Esophagus muscularis mucosa (tissue), 4 donors: ENCODE results near the gene ITPKC. TPM values are rescaled to one million over a fixed set of nuclear protein-coding genes. Genes with fewer than 3 reads are reported as not detected.

Source experiments
- DNase-seq: peaks from one replicate; pipeline ENCODE4 v3.0.0-alpha.2; 2017; ENCODE audit errors: extremely low spot score
- H3K27ac ChIP-seq, 4 donors: fragments of 200-600 bp; sonication (generic); replicated peaks in 1 of 4; 1 replicate in 3 of 4; 2 replicates in 1 of 4; pipeline ENCODE4 v1.5.1; 2016 to 2019; ENCODE audit warnings: mild to moderate bottlenecking in 1 of 4
- H3K27me3 ChIP-seq, 4 donors: fragments of 200-600 bp; sonication (generic); one replicate each; pipeline versions ENCODE4 v1.5.1 to v1.6.0; 2016 to 2019
- H3K36me3 ChIP-seq, 4 donors: fragments of 200-600 bp; sonication (generic); one replicate each; pipeline ENCODE4 v1.5.1; 2016 to 2019
- H3K4me1 ChIP-seq, 4 donors: fragments of 200-600 bp; sonication (generic); one replicate each; pipeline ENCODE4 v1.5.1; 2016 to 2019
- H3K4me3 ChIP-seq, 4 donors: fragments of 200-600 bp; sonication (generic); 1 replicate in 2 of 4; 2 replicates in 2 of 4; pipeline ENCODE4 v1.5.1; 2016 to 2019; ENCODE audit warnings: mild to moderate bottlenecking in 4 of 4, moderate library complexity in 1 of 4
- H3K9me3 ChIP-seq, 4 donors: fragments of 200-600 bp; sonication (generic); 1 replicate in 3 of 4; 2 replicates in 1 of 4; pipeline ENCODE4 v1.5.1; 2016 to 2019
- CTCF ChIP-seq, 3 experiments: fragments of 200-600 bp in 2 of 3; fragments of 450-650 bp in 1 of 3; sonication (generic) in 2 of 3; IDR thresholded peaks; one replicate each; pipeline ENCODE4 v1.5.1; 2017 to 2019; ENCODE audit warnings: antibody characterized with exemption in 3 of 3, mild to moderate bottlenecking in 2 of 3, moderate library complexity in 1 of 3
- EP300 ChIP-seq: sonication (generic); formaldehyde crosslinking; IDR thresholded peaks from one replicate; pipeline ENCODE4 v1.6.1; 2017; ENCODE audit warnings: antibody characterized with exemption
- POLR2A ChIP-seq: fragments of 450-650 bp; IDR thresholded peaks from one replicate; pipeline ENCODE4 v1.6.1; 2017; ENCODE audit warnings: antibody characterized with exemption, moderate library complexity, mild to moderate bottlenecking, low read depth
- POLR2AphosphoS5 ChIP-seq, 2 donors: sonication (generic); formaldehyde crosslinking; IDR thresholded peaks; one replicate each; pipeline ENCODE4 v1.6.1; 2017; ENCODE audit warnings: antibody characterized with exemption in 2 of 2
- WGBS: methylation state at CpG from one replicate; pipeline ENCODE4 v1.1.5; 2018; 5-methylcytosine and 5-hydroxymethylcytosine counted together
- intact Hi-C: fragments of 100-400 bp; cut with DNase I; formaldehyde crosslinking; loops from one replicate; pipeline ENCODE4 v1.15.1; 2023
- total RNA-seq, 4 donors: library from RNA; depleted of rRNA; stranded (reverse); fragments of >200 nt; gene quantifications; one replicate each; pipeline versions ENCODE4 v1.1.0 to v1.2.1, GENCODE V29; 2016

ITPKC gene
- total RNA-seq, 4 donors from 2014 or later, result 28.7 to 123 (median 33.3) TPM

GRCh38 chr19:40672038-40672437, 44.9 kb upstream of the ITPKC start:
- Histone ChIP-seq H3K9me3 (no peaks in the 10 kb centered on the region), H3K27ac (no peak overlapping the region), H3K27me3 (no peaks in the 10 kb centered on the region), H3K4me3 (no peak overlapping the region), H3K36me3 (peaks cover 82 to 100% (median 98%) of the 10 kb centered on the region in 4 donors), H3K4me1 (peaks cover 0 to 4% (median 0%) of the 10 kb centered on the region in 4 donors)
- intact Hi-C loops, result no loop called here
- no peak for TF ChIP-seq EP300
- no peak for TF ChIP-seq POLR2AphosphoS5 (IDR thresholded peaks at IDR 0.05)
- no peak for TF ChIP-seq POLR2A
- no peak for TF ChIP-seq CTCF (IDR thresholded peaks at IDR 0.05)
- no peak for DNase-seq
- WGBS, result 80% methylated on average over 2 of the region's 2 CpGs

GRCh38 chr19:40672573-40673299, 44.2 kb upstream of the ITPKC start:
- no peak overlapping the region for H3K4me3 ChIP-seq
- peaks cover 0 to 4% (median 0%) of the 10 kb centered on the region in 4 donors for H3K4me1 ChIP-seq
- no peak overlapping the region for H3K27ac ChIP-seq
- TF ChIP-seq POLR2AphosphoS5 (IDR thresholded peaks at IDR 0.05) (no peak), CTCF (IDR thresholded peaks at IDR 0.05) (no peak)
- H3K36me3 ChIP-seq, result peaks cover 81 to 100% (median 98%) of the 10 kb centered on the region in 4 donors
- DNase-seq, result no peak
- H3K9me3 ChIP-seq, result no peaks in the 10 kb centered on the region
- no peaks in the 10 kb centered on the region for H3K27me3 ChIP-seq
- intact Hi-C loops, result no loop called here
- 93% methylated on average over 7 of the region's 7 CpGs for WGBS

GRCh38 chr19:40673397-40673796, 43.5 kb upstream of the ITPKC start:
- no peak for DNase-seq
- 90% methylated on average over 2 of the region's 11 CpGs for WGBS
- Histone ChIP-seq H3K9me3 (no peaks in the 10 kb centered on the region), H3K27ac (no peak overlapping the region), H3K4me1 (peaks cover 0 to 4% (median 0%) of the 10 kb centered on the region in 4 donors), H3K4me3 (no peak overlapping the region), H3K27me3 (no peaks in the 10 kb centered on the region), H3K36me3 (peaks cover 78 to 100% (median 98%) of the 10 kb centered on the region in 4 donors)
- TF ChIP-seq EP300, result no peak
- intact Hi-C loops, result no loop called here

- Histone ChIP-seq H3K9me3 (no peaks in the 10 kb centered on the region), H3K4me1 (peaks cover 0 to 4% (median 0%) of the 10 kb centered on the region in 4 donors), H3K27ac (no peak overlapping the region), H3K36me3 (peaks cover 81 to 100% (median 98%) of the 10 kb centered on the region in 4 donors), H3K4me3 (no peak overlapping the region), H3K27me3 (no peaks in the 10 kb centered on the region)
- intact Hi-C loops, result no loop called here
- TF ChIP-seq CTCF (IDR thresholded peaks at IDR 0.05) (no peak), POLR2AphosphoS5 (IDR thresholded peaks at IDR 0.05) (no peak), POLR2A (no peak), EP300 (no peak)
- DNase-seq, result no peak
- 76% methylated on average over 2 of the region's 3 CpGs for WGBS
Measured at GRCh38 chr19:40674291-40674690, 42.6 kb upstream of the ITPKC start.

GRCh38 chr19:40677156-40677555, 39.8 kb upstream of the ITPKC start:
- 95% methylated on average over 23 of the region's 23 CpGs for WGBS

More at GRCh38 chr19:40677156-40677555, 39.8 kb upstream of the ITPKC start:
- no peak for DNase-seq
- Histone ChIP-seq H3K9me3 (no peaks in the 10 kb centered on the region), H3K27ac (no peak overlapping the region), H3K36me3 (peaks cover 76 to 100% (median 98%) of the 10 kb centered on the region in 4 donors), H3K27me3 (no peaks in the 10 kb centered on the region), H3K4me1 (no peaks in the 10 kb centered on the region), H3K4me3 (no peak overlapping the region)
- intact Hi-C loops, result no loop called here
- no peak for TF ChIP-seq POLR2AphosphoS5 (IDR thresholded peaks at IDR 0.05)
- no peak for TF ChIP-seq EP300
- no peak for TF ChIP-seq POLR2A
- no peak for TF ChIP-seq CTCF (IDR thresholded peaks at IDR 0.05)
